ENCODE results near the gene RABGAP1L.

Gene RABGAP1L

DNA sequence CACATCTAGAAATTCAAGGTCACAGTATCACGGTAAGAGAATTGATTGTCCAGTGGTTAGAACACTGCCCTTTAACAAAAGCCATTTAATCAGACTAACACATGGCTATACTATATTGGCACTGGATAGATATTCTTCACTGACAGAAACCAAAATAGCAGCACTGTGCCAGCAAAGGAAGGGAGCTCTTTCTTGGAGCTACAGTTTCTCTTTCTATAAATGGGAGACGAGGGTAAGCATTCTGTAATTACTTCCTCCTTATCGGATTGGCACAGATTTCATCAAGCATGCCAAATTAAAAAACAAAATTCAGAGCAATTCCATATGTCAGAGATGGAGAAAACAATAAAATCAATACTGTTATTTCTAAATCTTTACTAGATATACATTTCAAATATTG lies 724.7 kb downstream of the RABGAP1L start:
- Histone ChIP-seq H3K27me3 (ENCODE audit: insufficient read depth, low read depth) (no peaks in the 10 kb centered on the region), H3K4me2 (no peak overlapping the region), H3K36me3 (ENCODE audit: insufficient read depth) (no peaks in the 10 kb centered on the region), H3K27ac (no peak overlapping the region), H3K4me1 (ENCODE audit: low read depth, poor library complexity, severe bottlenecking) (no peaks in the 10 kb centered on the region), H3K4me3 (IDR thresholded peaks at IDR 0.05; ENCODE audit: insufficient read depth, low read depth, low read length) (no peak overlapping the region), H4K20me1 (ENCODE audit: insufficient read depth) (no peaks in the 10 kb centered on the region), H3K79me2 (ENCODE audit: insufficient read depth, low read depth) (no peaks in the 10 kb centered on the region), H2AFZ (ENCODE audit: low read depth) (no peak overlapping the region), H3K9ac (no peak overlapping the region)
- TF ChIP-seq CTCF (conservative IDR thresholded peaks at IDR 0.05; ENCODE audit: low read depth, low read length) = no peak

GRCh38 chr1:174884566-174884965 lies 725.2 kb downstream of the RABGAP1L start:
- H3K79me2 ChIP-seq (ENCODE audit: insufficient read depth, low read depth) = no peaks in the 10 kb centered on the region
- H3K27ac ChIP-seq = no peak overlapping the region
- H3K36me3 ChIP-seq (ENCODE audit: insufficient read depth) = no peaks in the 10 kb centered on the region
- H4K20me1 ChIP-seq (ENCODE audit: insufficient read depth) = no peaks in the 10 kb centered on the region
- no peak overlapping the region for H3K4me3 ChIP-seq (IDR thresholded peaks at IDR 0.05; ENCODE audit: insufficient read depth, low read depth, low read length)
- H3K4me2 ChIP-seq = no peak overlapping the region
- H2AFZ ChIP-seq (ENCODE audit: low read depth) = no peak overlapping the region
- no peak for TF ChIP-seq CTCF (conservative IDR thresholded peaks at IDR 0.05; ENCODE audit: low read depth, low read length)
- H3K4me1 ChIP-seq (ENCODE audit: low read depth, poor library complexity, severe bottlenecking) = no peaks in the 10 kb centered on the region
- no peaks in the 10 kb centered on the region for H3K27me3 ChIP-seq (ENCODE audit: insufficient read depth, low read depth)
- H3K9ac ChIP-seq = no peak overlapping the region

DNA sequence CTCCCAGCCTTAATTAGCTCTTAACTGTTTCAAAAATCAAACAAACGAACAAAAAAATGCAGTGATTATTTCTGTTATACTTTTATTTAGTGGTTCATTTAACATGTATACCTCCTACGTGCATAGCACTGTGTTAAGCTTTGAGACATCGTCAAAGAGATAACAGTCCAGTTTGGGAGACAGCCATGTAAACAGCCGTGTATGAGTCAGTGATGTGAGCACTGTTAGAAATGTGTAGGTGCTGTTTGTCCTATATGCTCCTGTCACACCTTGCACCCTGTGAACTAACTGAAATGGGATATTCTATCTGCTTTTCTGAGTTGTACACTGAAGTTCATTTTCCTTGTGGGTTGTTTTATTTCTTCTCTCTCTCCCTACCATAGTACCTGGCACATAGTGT lies 730.7 kb downstream of the RABGAP1L start:
- H3K4me1 ChIP-seq (ENCODE audit: low read depth, poor library complexity, severe bottlenecking) = no peaks in the 10 kb centered on the region
- no peak overlapping the region for H3K27ac ChIP-seq
- no peaks in the 10 kb centered on the region for H3K36me3 ChIP-seq (ENCODE audit: insufficient read depth)
- H4K20me1 ChIP-seq (ENCODE audit: insufficient read depth) = no peaks in the 10 kb centered on the region
- no peak overlapping the region for H3K4me3 ChIP-seq (IDR thresholded peaks at IDR 0.05; ENCODE audit: insufficient read depth, low read depth, low read length)
- H3K9ac ChIP-seq = no peak overlapping the region
- no peaks in the 10 kb centered on the region for H3K27me3 ChIP-seq (ENCODE audit: insufficient read depth, low read depth)
- H3K79me2 ChIP-seq (ENCODE audit: insufficient read depth, low read depth) = no peaks in the 10 kb centered on the region
- no peak overlapping the region for H3K4me2 ChIP-seq
- no peak overlapping the region for H2AFZ ChIP-seq (ENCODE audit: low read depth)
- TF ChIP-seq CTCF (conservative IDR thresholded peaks at IDR 0.05; ENCODE audit: low read depth, low read length) = no peak

- H3K79me2 ChIP-seq (ENCODE audit: insufficient read depth, low read depth) = no peaks in the 10 kb centered on the region
- H3K4me3 ChIP-seq (IDR thresholded peaks at IDR 0.05; ENCODE audit: insufficient read depth, low read depth, low read length) = no peak overlapping the region
- no peaks in the 10 kb centered on the region for H4K20me1 ChIP-seq (ENCODE audit: insufficient read depth)
- no peaks in the 10 kb centered on the region for H3K36me3 ChIP-seq (ENCODE audit: insufficient read depth)
- no peak overlapping the region for H3K4me2 ChIP-seq
- no peak overlapping the region for H3K9ac ChIP-seq
- H2AFZ ChIP-seq (ENCODE audit: low read depth) = no peak overlapping the region
- no peaks in the 10 kb centered on the region for H3K27me3 ChIP-seq (ENCODE audit: insufficient read depth, low read depth)
- H3K4me1 ChIP-seq (ENCODE audit: low read depth, poor library complexity, severe bottlenecking) = no peaks in the 10 kb centered on the region
- no peak for TF ChIP-seq CTCF (conservative IDR thresholded peaks at IDR 0.05; ENCODE audit: low read depth, low read length)
- H3K27ac ChIP-seq = no peak overlapping the region
Observed at GRCh38 chr1:174892016-174892415, 732.7 kb downstream of the RABGAP1L start.
